Epithelial cell of proximal tubule (primary cell): ENCODE measurements around the gene UBE2E1. TPM values are rescaled to one million over a fixed set of nuclear protein-coding genes. Genes with fewer than 3 reads are reported as not detected.
A peak's percentile ranks its signal among the peaks of the same experiment; 100 is the strongest.
"Not testable (repeated sequence)": the region's sequence is repeated elsewhere in the genome, so short reads cannot be mapped to it uniquely, and the experiment has no call there.

Experiments
- DNase-seq: peaks from one replicate; pipeline ENCODE4 v3.0.0-alpha.2; 2011; ENCODE audit warnings: low read depth
- H3K4me3 ChIP-seq: 2 replicates; pipeline ENCODE4 v1.5.1; 2011; ENCODE audit warnings: low read depth, mild to moderate bottlenecking, low read length
- CTCF ChIP-seq: conservative IDR thresholded peaks from 2 replicates; pipeline ENCODE4 v1.5.1; 2012; ENCODE audit warnings: low read depth, mild to moderate bottlenecking, low read length
- total RNA-seq: library from RNA; depleted of rRNA; stranded (reverse); fragments of >200 nt; gene quantifications from 2 replicates; pipeline ENCODE4 v1.2.3, GENCODE V29; 2015

Gene UBE2E1
- total RNA-seq, 1 donor from 2014 or later: 76.7 TPM

GRCh38 chr3:23916152-23916885 lies 110.6 kb downstream of the UBE2E1 start:
- H3K4me3 ChIP-seq: peak overlapping the region; percentile 95
- no peak for TF ChIP-seq CTCF
- no peak for DNase-seq

- H3K4me3 ChIP-seq: peak within 1 kb of the TSS; percentile 95
- DNase-seq: no peak
- TF ChIP-seq CTCF: peak; percentile 35
These were observed 111.3 kb downstream of the UBE2E1 start, which contains the start of the genes NKIRAS1 and RPL15 for GRCh38 chr3:23916886-23917678. NKIRAS1 (minus strand) TSS chr3:23916990; CDS start chr3:23910904, 6,086 bp downstream. RPL15 (plus strand) TSS chr3:23917132; CDS start chr3:23917860, 728 bp downstream.

GRCh38 chr3:23917679-23918303 lies 112.0 kb downstream of the UBE2E1 start:
- peak overlapping the region; percentile 95 for H3K4me3 ChIP-seq
- DNase-seq: not testable (repeated sequence)

GRCh38 chr3:23918331-23918730 lies 112.6 kb downstream of the UBE2E1 start:
- peak overlapping the region; percentile 95 for H3K4me3 ChIP-seq
- not testable (repeated sequence) for DNase-seq

- DNase-seq: no peak
- no peak overlapping the region for H3K4me3 ChIP-seq
- no peak for TF ChIP-seq CTCF
These were observed 113.9 kb downstream of the UBE2E1 start for GRCh38 chr3:23919628-23920027.

- no peak for TF ChIP-seq CTCF
- no peak overlapping the region for H3K4me3 ChIP-seq
- no peak for DNase-seq
These were observed 114.4 kb downstream of the UBE2E1 start for GRCh38 chr3:23920151-23920655.

GRCh38 chr3:23921052-23921511 lies 115.3 kb downstream of the UBE2E1 start:
- no peak for DNase-seq
- TF ChIP-seq CTCF: no peak
- H3K4me3 ChIP-seq: no peak overlapping the region
